ENCODE measurements around the gene DBNDD2. TPM values are rescaled to one million over a fixed set of nuclear protein-coding genes. Genes with fewer than 3 reads are reported as not detected.

Gene DBNDD2
- total RNA-seq, 1 experiment from 2014 or later: 38.6 TPM

- Histone ChIP-seq H3K9me3 (ENCODE audit: low read depth, low read length, poor library complexity, severe bottlenecking) (no peaks in the 10 kb centered on the region), H3K4me3 (ENCODE audit: low read depth, low read length, poor library complexity, severe bottlenecking) (no peak overlapping the region), H3K4me1 (ENCODE audit: insufficient read depth, low read length, poor library complexity, severe bottlenecking) (no peaks in the 10 kb centered on the region), H3K36me3 (ENCODE audit: insufficient read depth, low read length, poor library complexity, severe bottlenecking) (no peaks in the 10 kb centered on the region), H3K27ac (ENCODE audit: low read depth, low read length, poor library complexity, severe bottlenecking) (no peak overlapping the region), H3K27me3 (replicated peaks; ENCODE audit: insufficient read depth, low read depth, low read length, poor library complexity) (no peaks in the 10 kb centered on the region)
- TF ChIP-seq CTCF (conservative IDR thresholded peaks at IDR 0.05; ENCODE audit: low read depth, low read length): no peak
- TF ChIP-seq EZH2 (IDR thresholded peaks at IDR 0.05; ENCODE audit: borderline replicate concordance, low read depth, low read length, poor library complexity, severe bottlenecking): no peak
- ChIA-PET POLR2A (ENCODE audit: low non-redundant PET) (no interaction called here), CTCF (no interaction called here)
- DNase-seq (ENCODE audit: low spot score): no peak
- intact Hi-C loops (cut with micrococcal nuclease; ENCODE audit: unreplicated experiment): no loop called here
- no TSS peak for BruUV-seq (replicated peaks)
Measured at GRCh38 chr20:45433316-45433715, 25.2 kb downstream of the DBNDD2 start.

- no peak for DNase-seq (ENCODE audit: low spot score)
- POLR2A ChIA-PET (ENCODE audit: low non-redundant PET): no interaction called here
- H3K27me3 ChIP-seq (replicated peaks; ENCODE audit: insufficient read depth, low read depth, low read length, poor library complexity): no peaks in the 10 kb centered on the region
- H3K4me1 ChIP-seq (ENCODE audit: insufficient read depth, low read length, poor library complexity, severe bottlenecking): no peaks in the 10 kb centered on the region
- H3K4me3 ChIP-seq (ENCODE audit: low read depth, low read length, poor library complexity, severe bottlenecking): no peak overlapping the region
- CTCF ChIA-PET: interaction anchor here (0.7 kb wide), 1 partner anchor 390 kb away, joined by 3 read pairs; no protein-coding TSS in a partner anchor
- no peak for TF ChIP-seq CTCF (conservative IDR thresholded peaks at IDR 0.05; ENCODE audit: low read depth, low read length)
- TF ChIP-seq EZH2 (IDR thresholded peaks at IDR 0.05; ENCODE audit: borderline replicate concordance, low read depth, low read length, poor library complexity, severe bottlenecking): no peak
- intact Hi-C loops (cut with micrococcal nuclease; ENCODE audit: unreplicated experiment): no loop called here
- no peaks in the 10 kb centered on the region for H3K36me3 ChIP-seq (ENCODE audit: insufficient read depth, low read length, poor library complexity, severe bottlenecking)
- BruUV-seq (replicated peaks): no TSS peak
- H3K27ac ChIP-seq (ENCODE audit: low read depth, low read length, poor library complexity, severe bottlenecking): no peak overlapping the region
- H3K9me3 ChIP-seq (ENCODE audit: low read depth, low read length, poor library complexity, severe bottlenecking): no peaks in the 10 kb centered on the region
Measured at GRCh38 chr20:45433976-45434375, 25.9 kb downstream of the DBNDD2 start.

- Histone ChIP-seq H3K27ac (ENCODE audit: low read depth, low read length, poor library complexity, severe bottlenecking) (no peak overlapping the region), H3K9me3 (ENCODE audit: low read depth, low read length, poor library complexity, severe bottlenecking) (no peaks in the 10 kb centered on the region), H3K4me1 (ENCODE audit: insufficient read depth, low read length, poor library complexity, severe bottlenecking) (no peaks in the 10 kb centered on the region), H3K36me3 (ENCODE audit: insufficient read depth, low read length, poor library complexity, severe bottlenecking) (no peaks in the 10 kb centered on the region), H3K4me3 (ENCODE audit: low read depth, low read length, poor library complexity, severe bottlenecking) (peak overlapping the region; percentile 55), H3K27me3 (replicated peaks; ENCODE audit: insufficient read depth, low read depth, low read length, poor library complexity) (no peaks in the 10 kb centered on the region)
- intact Hi-C loops (cut with micrococcal nuclease; ENCODE audit: unreplicated experiment): loop anchor here (1.0 to 2.0 kb wide), 3 partner anchors 63 to 118 kb away; partner anchors contain the start of gene SYS1
- POLR2A ChIA-PET (ENCODE audit: low non-redundant PET): interaction anchor here (0.7 kb wide), 1 partner anchor 74 kb away, joined by 3 read pairs; the partner anchor contains the start of gene SYS1
- TF ChIP-seq CTCF (conservative IDR thresholded peaks at IDR 0.05; ENCODE audit: low read depth, low read length) (peak; percentile 97), EZH2 (IDR thresholded peaks at IDR 0.05; ENCODE audit: borderline replicate concordance, low read depth, low read length, poor library complexity, severe bottlenecking) (no peak)
- no TSS peak for BruUV-seq (replicated peaks)
- DNase-seq (ENCODE audit: low spot score): peak; percentile 90
- CTCF ChIA-PET: interaction anchor here (0.7 to 3.5 kb wide), 12 partner anchors 10 to 426 kb away, joined by 3 to 63 read pairs (median 5); partner anchors contain the start of gene SYS1
Measured at GRCh38 chr20:45436732-45437485, 28.8 kb downstream of the DBNDD2 start.
